ENCODE data around the gene KCNC3. TPM values are rescaled to one million over a fixed set of nuclear protein-coding genes. Genes with fewer than 3 reads are reported as not detected.

The KCNC3 gene
- total RNA-seq, 2 donors from 2014 or later = 8.6 to 10.7 TPM

DNA sequence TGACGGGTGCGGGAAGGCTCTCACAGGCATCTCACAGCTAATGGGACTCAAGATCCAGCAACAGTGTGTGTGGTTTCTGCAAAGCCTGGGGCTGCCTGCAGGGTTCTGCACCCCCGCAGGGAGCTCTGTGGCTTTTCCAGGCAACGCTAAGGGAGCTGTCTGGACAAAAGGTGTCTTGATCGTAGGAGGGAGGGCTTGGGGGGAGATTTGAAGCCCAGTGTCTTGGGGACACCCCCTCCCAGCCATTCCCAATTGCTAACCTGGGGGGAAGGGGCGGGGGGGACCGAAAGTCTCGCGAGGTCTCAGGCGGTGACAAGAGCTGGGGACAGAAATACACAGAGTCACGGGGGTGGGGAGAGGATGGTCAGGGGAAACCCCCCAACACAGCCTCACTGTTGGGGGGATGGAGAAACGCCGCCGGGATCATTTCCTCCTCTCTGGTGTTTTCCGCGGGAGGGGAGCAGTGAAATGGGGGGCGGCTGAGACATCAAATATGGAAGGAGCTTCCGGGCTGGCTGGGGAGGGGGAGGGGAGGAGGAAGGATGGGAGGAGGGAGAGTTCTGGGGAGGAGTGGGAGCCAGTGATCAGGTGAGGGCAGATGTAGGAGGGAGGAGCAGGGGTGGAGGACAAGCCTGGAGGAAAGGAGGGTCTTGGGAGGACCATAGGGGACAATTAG lies 13.3 kb downstream of the KCNC3 start:
- peak overlapping the region; percentile 56 for H3K4me3 ChIP-seq (ENCODE audit: low read length)
- H3K27ac ChIP-seq (ENCODE audit: low read depth, low read length) = no peak overlapping the region
- H3K36me3 ChIP-seq (ENCODE audit: control insufficient read depth, insufficient read depth, low read length) = no peaks in the 10 kb centered on the region
- H3K9me3 Mint-ChIP-seq = no peaks in the 10 kb centered on the region
- H3K4me1 ChIP-seq (ENCODE audit: control insufficient read depth, insufficient read depth, low read length) = no peaks in the 10 kb centered on the region
- H3K4me1 Mint-ChIP-seq = peaks cover 18% of the 10 kb centered on the region
- DNase-seq = peak; percentile 92
- H3K9me3 ChIP-seq (ENCODE audit: control insufficient read depth, low read length) = no peaks in the 10 kb centered on the region
- H3K4me3 Mint-ChIP-seq = peak overlapping the region; percentile 71
- H3K9ac ChIP-seq (ENCODE audit: extremely low read depth, low read length, poor library complexity, severe bottlenecking) = no peak overlapping the region
- H3K36me3 Mint-ChIP-seq (ENCODE audit: low read depth) = peaks cover 6% of the 10 kb centered on the region
- peaks cover 10% of the 10 kb centered on the region for H3K27me3 ChIP-seq (ENCODE audit: control insufficient read depth, insufficient read depth, low read length, poor library complexity, severe bottlenecking)
- TF ChIP-seq, protein P1, sequence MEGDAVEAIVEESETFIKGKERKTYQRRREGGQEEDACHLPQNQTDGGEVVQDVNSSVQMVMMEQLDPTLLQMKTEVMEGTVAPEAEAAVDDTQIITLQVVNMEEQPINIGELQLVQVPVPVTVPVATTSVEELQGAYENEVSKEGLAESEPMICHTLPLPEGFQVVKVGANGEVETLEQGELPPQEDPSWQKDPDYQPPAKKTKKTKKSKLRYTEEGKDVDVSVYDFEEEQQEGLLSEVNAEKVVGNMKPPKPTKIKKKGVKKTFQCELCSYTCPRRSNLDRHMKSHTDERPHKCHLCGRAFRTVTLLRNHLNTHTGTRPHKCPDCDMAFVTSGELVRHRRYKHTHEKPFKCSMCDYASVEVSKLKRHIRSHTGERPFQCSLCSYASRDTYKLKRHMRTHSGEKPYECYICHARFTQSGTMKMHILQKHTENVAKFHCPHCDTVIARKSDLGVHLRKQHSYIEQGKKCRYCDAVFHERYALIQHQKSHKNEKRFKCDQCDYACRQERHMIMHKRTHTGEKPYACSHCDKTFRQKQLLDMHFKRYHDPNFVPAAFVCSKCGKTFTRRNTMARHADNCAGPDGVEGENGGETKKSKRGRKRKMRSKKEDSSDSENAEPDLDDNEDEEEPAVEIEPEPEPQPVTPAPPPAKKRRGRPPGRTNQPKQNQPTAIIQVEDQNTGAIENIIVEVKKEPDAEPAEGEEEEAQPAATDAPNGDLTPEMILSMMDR (conservative IDR thresholded peaks at IDR 0.05) = peak; percentile 53
- WGBS, 2 experiments (ENCODE audit: insufficient coverage in 1 of 2, insufficient read length in 1 of 2) = 28 to 33% methylated on average over 2 to 11 of the region's 18 CpGs
- H3K27me3 Mint-ChIP-seq (ENCODE audit: insufficient read depth) = peaks cover 20% of the 10 kb centered on the region
- peak overlapping the region; percentile 89 for H3K27ac Mint-ChIP-seq

DNA sequence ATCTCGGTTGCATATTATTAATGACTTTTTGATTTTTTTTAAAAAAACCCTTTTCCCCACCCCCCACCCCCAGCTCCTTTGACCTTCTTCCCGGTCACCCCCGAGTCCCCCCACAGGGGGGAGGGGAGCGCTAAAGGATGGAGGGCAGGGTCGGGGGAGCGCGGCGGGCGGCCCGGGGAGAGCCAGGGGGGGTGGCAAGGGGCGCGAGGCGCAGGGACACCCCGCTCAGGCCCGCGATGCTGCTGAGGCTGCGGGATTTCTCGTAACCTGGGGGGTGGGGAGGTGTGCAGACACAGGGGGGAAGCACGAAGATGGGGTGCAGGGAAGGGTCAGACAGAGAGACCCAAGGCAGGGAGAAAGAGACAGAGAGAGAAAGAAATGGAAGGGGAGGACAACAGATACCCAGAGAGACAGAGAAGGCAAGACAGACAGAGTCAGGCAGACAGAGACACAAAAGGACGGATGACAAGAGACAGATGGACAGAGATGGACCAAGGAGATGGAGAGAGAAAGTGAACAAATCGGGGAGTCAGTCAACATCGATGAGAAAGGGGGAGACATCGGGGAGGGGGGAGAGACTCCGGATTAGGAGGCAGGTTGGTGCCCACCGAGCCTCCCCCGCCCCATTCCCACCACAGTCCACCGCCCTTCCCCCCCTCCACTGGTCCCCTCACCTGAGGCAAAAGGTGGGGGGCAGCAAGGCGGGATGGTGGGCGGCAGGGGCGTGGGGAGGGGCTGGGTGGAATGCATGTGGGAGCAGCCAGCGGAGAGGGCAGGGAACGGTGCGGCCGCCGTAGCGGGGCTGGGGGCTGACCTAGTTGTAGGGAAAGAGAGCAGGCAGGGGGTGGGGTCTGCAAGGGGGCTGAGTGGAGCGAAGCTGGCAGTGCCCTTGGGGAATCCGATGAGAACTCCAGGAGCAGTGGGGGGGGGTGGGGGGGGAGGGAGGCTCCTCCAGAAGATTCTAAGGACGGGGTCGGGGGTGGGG lies 14.2 kb downstream of the KCNC3 start:
- Mint-ChIP-seq H3K9me3 (no peaks in the 10 kb centered on the region), H3K27me3 (ENCODE audit: insufficient read depth) (peaks cover 18% of the 10 kb centered on the region), H3K27ac (peak overlapping the region; percentile 4), H3K4me1 (peaks cover 18% of the 10 kb centered on the region), H3K36me3 (ENCODE audit: low read depth) (peaks cover 6% of the 10 kb centered on the region), H3K4me3 (peak overlapping the region; percentile 71)
- no peaks in the 10 kb centered on the region for H3K36me3 ChIP-seq (ENCODE audit: control insufficient read depth, insufficient read depth, low read length)
- peak; percentile 84 for DNase-seq
- no peak overlapping the region for H3K27ac ChIP-seq (ENCODE audit: low read depth, low read length)
- no peaks in the 10 kb centered on the region for H3K4me1 ChIP-seq (ENCODE audit: control insufficient read depth, insufficient read depth, low read length)
- peaks cover 10% of the 10 kb centered on the region for H3K27me3 ChIP-seq (ENCODE audit: control insufficient read depth, insufficient read depth, low read length, poor library complexity, severe bottlenecking)
- H3K9me3 ChIP-seq (ENCODE audit: control insufficient read depth, low read length) = no peaks in the 10 kb centered on the region
- no peak overlapping the region for H3K9ac ChIP-seq (ENCODE audit: extremely low read depth, low read length, poor library complexity, severe bottlenecking)
- TF ChIP-seq, protein P1 (conservative IDR thresholded peaks at IDR 0.05) = no peak
- peak overlapping the region; percentile 60 for H3K4me3 ChIP-seq (ENCODE audit: low read length)
- WGBS, 2 experiments (ENCODE audit: insufficient coverage in 1 of 2, insufficient read length in 1 of 2) = 33 to 39% methylated on average over 5 to 29 of the region's 40 CpGs

DNA sequence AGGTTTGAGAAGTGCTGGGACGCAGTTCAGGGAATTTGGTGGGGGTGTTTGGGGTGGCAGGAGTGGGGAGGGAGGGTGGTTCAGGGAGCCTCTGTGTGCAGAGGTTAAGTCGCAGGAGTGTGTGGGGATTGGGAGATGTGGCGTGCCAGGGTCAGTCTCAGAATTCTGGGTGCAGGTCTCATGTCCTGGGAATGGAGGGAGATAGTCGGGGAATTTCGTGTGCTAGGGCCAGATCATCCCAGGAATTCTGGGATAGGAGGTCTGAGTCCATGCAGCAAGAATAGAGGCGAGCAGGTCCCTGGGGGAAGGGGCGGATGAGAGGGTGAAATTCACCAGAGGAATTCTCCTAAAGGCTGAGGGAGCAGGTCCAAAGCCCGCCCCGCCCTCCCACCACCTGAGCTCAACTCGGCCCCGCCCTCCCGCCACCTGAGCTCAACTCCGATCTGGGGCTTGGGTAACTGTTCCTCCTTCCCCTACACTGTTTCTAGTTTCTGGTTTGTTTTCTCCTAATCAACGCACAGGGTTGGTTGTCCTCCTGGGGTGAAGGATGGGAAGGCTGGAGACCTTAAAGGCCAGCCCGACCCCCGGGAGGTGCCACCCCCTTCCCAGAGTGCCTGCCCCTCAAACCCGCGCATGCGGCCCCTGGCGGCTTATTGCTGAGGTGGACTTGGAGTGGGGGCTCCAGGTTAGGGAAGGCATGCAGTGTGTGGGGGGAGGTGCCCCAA lies 15.2 kb downstream of the KCNC3 start:
- Mint-ChIP-seq H3K27ac (peak overlapping the region; percentile 91), H3K9me3 (no peaks in the 10 kb centered on the region), H3K36me3 (ENCODE audit: low read depth) (peaks cover 4% of the 10 kb centered on the region), H3K27me3 (ENCODE audit: insufficient read depth) (peaks cover 18% of the 10 kb centered on the region), H3K4me3 (peak overlapping the region; percentile 71), H3K4me1 (peaks cover 18% of the 10 kb centered on the region)
- Histone ChIP-seq H3K4me3 (ENCODE audit: low read length) (peak overlapping the region; percentile 67), H3K27ac (ENCODE audit: low read depth, low read length) (no peak overlapping the region), H3K27me3 (ENCODE audit: control insufficient read depth, insufficient read depth, low read length, poor library complexity, severe bottlenecking) (peaks cover 10% of the 10 kb centered on the region), H3K4me1 (ENCODE audit: control insufficient read depth, insufficient read depth, low read length) (no peaks in the 10 kb centered on the region), H3K9ac (ENCODE audit: extremely low read depth, low read length, poor library complexity, severe bottlenecking) (no peak overlapping the region), H3K36me3 (ENCODE audit: control insufficient read depth, insufficient read depth, low read length) (no peaks in the 10 kb centered on the region), H3K9me3 (ENCODE audit: control insufficient read depth, low read length) (no peaks in the 10 kb centered on the region)
- 0 to 53% methylated on average over 1 to 18 of the region's 20 CpGs for WGBS, 2 experiments (ENCODE audit: insufficient coverage in 1 of 2, insufficient read length in 1 of 2)
- TF ChIP-seq, protein P1 (conservative IDR thresholded peaks at IDR 0.05) = peak; percentile 66
- peak; percentile 89 for DNase-seq

Measured in endodermal cell (in vitro differentiated cells).